ENCODE results near the gene COX14. TPM values are rescaled to one million over a fixed set of nuclear protein-coding genes. Genes with fewer than 3 reads are reported as not detected.
"Not testable (repeated sequence)": the region's sequence is repeated elsewhere in the genome, so short reads cannot be mapped to it uniquely, and the experiment has no call there.

COX14 gene
- total RNA-seq, 1 experiment from 2014 or later, result 67.6 TPM

DNA sequence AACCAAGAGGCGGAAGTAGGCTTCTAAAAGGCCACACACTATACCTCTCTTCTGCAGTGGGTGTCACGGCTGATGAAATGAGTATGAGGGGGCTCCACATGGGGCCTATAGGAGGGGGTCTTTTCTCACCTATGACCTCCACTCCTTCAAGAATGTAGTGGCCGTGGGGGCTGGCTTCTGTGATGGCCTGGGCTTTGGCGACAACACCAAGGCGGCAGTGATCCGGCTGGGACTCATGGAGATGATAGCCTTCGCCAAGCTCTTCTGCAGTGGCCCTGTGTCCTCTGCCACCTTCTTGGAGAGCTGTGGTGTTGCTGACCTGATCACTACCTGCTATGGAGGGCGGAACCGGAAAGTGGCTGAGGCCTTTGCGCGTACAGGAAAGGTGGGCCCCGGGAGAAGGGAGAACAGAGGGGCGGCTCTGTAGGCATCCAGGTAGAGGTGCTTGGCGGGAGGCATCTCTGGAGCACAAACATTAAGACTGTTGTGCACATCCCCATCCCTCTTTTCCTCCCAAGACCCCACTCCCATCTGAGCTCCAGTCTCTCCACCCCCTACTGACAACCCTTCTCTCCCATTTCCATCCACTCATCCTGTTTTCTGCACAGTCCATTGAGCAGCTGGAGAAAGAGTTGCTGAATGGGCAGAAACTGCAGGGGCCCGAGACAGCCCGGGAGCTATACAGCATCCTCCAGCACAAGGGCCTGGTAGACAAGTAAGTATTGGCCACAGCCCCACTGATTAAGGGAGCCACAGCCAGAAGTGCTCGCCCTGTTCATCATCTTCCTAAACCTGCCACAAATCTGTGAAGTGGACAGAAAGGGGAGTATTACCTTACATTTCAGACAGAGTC, 4.4 kb upstream of the COX14 start:
- DNase-seq (ENCODE audit: low read depth), result no peak

DNA sequence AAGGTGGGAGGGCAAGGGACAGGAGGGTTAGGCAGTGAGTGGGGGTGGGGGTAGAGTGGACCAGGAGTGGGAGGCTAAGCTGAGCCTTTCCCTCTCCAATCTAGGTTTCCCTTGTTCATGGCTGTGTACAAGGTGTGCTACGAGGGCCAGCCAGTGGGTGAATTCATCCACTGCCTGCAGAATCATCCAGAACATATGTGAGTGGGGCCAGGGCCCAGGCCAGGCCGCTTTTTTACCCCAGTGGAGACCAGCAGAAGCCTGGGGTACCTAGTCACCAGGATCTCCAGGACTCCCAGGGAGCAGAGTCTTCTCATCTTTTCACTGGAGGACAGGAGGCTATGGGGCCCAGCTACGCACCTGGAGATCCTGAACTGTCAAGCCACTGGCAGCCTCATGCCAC, 2.7 kb upstream of the COX14 start:
- no peak for DNase-seq (ENCODE audit: low read depth)

DNA sequence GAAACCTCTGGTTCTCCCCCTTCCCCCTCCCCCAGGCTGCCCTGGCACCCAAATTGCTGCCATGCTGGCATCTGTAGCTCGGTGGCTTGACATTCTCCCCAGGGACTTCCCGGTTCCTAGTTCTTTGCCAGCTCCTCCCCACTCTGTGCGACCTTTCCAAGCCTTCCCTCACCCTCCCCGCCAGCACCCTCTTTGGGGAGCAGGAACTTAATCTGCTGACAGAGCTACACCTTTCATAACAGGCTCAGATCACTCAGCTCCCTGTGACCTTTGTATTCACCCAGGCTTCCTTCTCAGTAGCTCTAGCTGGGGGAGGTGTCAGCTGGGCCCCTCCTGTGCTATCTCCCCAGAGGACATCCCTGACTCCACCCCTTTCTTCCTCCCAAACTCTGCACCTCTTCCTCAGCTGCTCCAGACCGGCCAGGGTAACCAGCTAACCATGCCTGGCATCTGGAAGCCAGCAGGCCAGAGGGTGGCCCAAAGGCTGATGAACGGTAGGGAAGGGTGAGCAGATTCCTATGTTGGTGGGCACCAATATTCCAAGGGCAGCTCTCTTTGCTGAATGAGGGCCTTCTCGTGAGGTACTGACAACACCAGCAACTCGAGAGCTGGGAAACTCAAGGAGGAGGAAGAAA, 1.8 kb upstream of the COX14 start:
- DNase-seq (ENCODE audit: low read depth), result peak; percentile 22

DNA sequence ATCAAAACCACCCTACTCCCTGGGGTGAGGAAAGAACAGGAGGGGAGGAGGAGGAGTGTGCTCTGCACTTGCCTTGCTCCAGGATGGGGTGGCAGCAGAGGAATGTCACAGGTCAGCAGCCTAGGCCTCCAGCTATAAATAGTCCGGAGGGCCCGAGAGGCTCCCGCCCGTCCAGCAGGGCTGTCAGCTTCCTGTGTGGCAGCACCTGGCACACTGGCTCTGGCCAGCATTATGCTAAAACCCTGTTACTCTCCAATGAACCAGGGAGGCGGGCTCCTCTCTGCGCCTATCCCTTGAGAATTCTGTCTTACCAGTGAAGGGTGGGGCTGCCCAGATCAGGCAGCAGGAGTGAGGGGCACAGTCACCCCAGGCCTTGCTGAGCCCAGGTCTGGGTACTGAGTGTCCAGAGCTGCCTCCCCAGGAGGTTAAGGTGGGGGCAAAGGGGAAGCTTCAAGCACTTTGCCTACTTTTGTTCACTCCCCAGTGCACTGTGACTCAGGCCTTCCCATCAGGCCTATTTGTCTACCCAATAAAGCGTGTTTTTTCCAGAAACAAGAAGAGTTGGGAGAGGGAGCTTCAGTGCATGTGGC, 1.2 kb upstream of the COX14 start:
- peak; percentile 73 for DNase-seq (ENCODE audit: low read depth)

DNA sequence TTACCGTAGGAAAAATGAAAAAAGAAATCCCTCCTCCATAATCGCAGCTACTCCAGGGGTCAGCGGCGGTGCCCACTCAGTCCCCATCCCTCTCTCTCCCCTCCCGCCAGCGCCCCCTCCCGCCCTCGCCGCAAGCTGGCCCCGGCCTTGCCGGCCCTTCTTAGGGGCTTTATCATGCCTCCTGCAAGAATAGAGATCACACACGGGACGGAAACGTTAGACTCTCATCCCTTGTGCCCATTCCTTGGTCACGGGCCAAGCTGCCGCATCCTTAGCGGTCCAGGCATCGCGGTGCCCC, 692 bp upstream of the COX14 start:
- DNase-seq (ENCODE audit: low read depth), result no peak

DNA sequence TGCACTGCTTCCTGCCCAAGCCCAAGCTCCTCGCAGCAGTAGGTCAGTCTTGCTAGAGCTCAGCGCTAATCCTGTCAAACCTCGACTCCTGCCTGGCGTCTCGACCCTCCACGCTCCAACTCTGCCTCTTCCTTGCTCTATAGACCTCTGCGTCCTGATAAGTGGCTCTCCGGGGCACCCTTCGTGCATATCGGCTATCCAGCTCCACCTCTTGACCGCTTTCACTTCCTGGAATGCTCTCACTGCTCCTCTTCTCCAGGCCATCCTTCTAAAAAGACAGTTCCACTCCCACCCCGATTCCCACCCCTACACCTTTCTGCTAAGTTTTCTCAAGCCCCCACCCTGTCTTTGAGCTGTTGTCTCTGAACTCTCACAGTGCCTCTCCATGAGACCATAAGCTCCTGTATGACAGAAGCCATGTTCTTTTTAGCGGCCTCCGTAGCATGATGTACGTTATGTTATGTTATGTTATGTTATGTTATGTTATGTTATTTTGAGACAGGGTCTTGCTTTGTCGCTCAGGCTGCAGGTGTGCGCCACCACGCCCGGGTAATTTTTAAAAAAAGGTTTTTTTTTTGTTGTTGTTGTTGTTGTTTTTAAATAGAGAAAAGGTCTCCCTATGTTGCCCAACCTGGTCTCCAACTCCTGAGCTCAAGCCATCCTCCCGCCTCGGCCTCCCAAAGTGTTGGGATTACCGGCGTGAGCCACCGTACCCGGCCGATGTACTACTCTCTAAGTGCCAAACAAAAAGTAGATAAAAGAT, 601 bp downstream of the COX14 start:
- peak; percentile 60 for DNase-seq (ENCODE audit: low read depth)

DNA sequence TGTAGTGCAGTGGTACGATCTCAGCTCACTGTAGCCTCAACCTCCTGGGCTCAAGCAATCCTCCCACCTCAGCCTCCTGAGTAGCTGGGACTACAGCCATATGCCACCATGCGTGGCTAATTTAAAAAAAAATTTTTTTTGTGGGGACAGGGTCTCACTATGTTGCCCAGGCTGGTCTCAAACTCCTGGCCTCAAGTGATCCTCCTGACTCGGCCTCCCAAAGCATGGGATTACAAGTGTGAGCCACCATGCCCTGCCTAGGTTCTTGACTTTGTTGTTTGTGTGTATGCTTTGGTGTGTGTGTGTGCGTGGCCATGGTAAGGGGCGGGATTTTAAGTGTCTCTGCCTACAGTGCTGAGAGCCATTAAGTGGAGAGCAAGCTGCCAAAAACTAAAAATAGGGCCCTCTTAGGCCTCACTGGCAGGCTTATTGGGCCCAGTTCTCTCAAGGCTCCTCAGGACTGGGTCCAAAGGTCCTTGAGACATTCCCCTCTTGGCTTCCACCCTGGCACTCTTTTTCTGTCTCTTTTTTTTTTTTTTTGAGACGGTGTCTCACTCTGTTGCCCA, 5.1 kb downstream of the COX14 start:
- no peak for DNase-seq (ENCODE audit: low read depth)

DNA sequence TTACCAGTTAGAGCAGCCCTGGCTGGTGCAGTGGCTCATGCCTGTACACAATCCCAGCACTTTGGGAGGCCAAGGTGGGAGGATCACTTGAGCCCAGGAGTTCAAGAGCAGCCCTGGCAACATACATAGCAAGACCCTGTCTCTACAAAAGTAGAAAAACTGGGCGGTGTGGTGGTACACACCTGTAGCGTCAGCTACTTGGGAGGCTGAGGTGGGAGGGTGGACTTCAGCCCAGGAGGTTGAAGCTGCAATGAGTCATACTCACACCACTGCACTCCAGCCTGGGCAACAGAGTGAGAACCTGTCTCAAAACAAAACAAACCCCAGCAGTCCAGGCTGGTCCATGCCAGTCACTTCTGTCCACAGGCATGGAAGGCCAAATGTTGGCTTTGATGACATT, 7.4 kb downstream of the COX14 start:
- no peak for DNase-seq (ENCODE audit: low read depth)

DNA sequence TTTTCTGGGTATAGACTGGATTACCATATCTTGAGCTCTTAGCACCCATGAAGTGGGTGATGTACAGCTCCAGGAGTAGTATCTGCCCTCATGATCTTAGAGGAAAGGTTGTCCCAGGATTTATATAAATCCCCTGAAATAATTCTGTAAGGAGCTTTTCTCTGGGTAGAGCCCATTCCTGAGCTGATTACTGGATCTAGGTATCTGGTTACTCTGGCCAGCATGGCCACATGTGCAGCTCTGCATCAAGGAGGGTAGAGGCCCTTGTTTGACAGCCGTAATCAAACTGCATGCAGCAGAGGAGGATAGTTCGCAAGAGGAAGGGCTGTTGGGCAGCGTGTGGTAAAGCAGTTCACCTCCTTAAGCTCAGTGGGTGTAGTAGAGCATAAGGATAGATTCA, 8.5 kb downstream of the COX14 start:
- no peak for DNase-seq (ENCODE audit: low read depth)

DNA sequence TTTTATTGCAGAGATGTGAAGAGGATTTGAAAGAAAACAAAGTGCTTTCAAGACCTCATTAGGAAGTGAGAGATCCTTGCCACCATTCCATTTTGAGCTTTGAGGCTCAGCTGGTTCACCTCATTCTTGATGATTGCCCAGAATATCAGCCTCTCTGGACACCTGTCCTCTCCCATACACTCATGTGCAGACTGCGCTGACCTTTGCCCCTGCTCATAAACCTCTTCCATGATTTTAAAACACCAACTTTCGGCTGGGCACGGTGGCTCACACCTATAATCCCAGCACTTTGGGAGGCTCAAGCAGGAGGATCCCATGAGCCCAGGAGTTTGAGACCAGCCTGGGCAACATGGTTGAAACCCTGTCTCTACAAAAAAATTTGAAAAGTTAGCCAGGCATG, 8.9 kb downstream of the COX14 start:
- no peak for DNase-seq (ENCODE audit: low read depth)

DNA sequence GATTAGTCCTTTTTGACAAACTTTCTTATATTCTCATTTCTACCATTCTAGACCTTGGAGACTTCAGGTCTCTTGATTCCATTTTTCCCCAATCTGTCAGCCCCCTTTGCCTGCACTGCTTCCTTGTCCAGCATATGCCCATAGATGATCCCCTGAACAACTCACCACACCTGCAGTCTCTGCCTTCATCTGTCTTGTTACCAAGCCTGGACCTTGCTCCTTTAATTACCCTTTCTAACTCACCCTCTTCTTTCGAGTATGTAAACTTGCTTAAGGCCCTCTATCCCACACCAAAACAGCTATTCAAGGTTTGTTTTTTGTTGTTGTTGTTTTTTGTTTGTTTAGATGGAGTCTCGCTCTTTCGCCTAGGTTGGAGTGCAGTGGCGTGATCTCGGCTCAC, 9.6 kb downstream of the COX14 start:
- DNase-seq (ENCODE audit: low read depth), result no peak

DNA sequence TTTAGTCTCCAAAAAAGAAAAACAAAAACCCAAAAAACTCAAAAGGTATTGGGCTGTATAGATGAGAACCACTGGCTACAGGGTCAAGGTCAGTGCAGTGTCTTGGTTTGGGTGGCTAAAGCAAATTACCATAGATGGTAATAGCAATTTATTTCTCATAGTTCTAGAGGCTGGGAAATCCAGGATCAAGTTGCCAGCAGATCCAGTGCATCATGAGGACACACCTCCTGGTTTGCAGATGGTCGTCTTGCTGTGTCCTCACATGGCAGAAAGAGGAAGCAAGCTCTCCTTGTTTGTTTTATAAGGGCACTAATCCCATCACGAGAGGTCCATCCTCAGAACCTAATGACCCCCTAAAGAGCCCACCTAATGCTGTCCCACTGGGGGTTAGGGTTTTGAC, 11.2 kb downstream of the COX14 start:
- DNase-seq (ENCODE audit: low read depth), result no peak

DNA sequence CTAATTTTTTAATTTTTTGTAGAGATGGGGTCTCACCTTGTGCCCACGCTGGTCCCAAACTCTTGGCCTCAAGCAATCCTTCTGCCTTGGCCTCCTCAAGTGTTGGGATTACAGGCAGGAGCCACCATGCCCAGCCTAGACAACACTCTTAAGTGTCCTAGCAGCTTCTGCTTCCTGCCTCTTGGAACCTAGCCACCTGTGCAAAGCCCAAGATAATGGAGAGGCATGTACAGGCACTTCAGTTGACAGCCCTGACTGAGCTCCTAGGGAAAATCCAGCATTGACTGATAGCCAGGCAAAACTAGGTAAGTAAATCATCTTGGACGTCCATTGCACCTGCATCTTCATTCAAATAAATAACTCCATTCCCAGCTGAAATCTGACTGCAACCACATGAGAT, 15.5 kb downstream of the COX14 start:
- DNase-seq (ENCODE audit: low read depth), result no peak

DNA sequence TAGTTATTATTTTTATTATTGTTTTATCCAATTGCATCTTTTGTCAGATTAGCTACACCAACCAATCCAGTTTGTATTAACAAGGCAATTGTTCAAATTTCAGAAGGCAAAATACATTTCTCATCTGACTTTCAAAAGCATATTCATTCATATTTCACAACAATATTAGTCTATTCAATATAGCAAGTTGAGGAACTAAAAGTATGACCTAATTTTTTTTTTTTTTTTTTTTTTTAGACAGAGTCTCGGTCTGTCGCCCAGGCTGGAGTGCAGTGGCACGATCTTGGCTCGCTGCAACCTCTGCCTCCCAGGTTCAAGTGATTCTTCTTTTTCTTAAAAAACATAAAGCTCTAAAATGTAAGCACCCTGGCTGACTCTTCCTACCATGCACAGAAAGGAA, 17.3 kb downstream of the COX14 start:
- DNase-seq (ENCODE audit: low read depth), result no peak

DNA sequence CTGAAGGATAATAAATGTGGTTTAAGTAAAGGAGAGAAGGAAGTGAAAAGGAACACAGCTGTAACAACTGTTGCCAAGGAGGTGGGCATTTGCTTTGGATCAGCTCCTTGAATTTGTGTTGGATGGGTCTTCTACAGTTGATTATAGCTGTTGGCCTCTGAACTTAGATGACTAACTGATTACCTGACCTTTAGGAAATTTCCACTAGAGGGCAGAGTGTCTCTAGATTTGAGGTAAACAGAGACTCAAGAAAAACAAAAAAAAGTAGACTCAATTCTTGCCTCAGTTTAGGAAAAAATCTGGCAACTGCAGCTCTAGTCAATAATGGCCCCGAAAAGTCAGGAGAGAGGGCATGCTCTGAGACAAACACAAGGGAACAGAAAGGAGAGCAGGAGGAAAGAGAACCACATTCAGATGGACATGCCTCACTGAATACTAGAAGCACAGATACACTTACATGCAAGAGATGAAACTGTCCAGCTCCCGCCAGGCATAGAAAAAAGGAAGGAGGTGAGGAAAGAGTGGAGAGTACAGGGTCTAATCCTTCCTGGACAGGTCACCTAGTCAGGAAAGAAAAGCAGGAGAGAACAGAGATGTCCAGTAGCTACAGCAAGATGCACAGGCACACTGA, 20.6 kb downstream of the COX14 start:
- peak; percentile 61 for DNase-seq (ENCODE audit: low read depth)

DNA sequence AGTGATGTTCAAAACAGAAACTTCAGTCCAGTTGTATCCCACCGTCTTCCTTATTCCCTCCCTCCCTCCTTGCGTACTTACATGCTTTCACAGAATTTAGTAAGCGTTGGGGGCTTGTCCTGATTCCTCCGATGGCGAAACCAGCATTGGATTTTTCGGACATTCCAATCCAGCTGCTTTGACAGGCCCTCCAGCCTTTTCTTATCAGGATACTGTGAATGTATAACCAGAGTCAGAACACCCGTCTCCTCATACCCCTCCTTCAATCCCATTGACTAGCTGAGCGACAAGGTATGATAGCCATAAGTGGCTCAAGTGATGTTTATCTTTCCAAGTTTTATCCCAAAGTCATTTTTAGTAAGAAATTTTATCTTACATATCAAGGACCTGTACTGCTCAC, 31.0 kb downstream of the COX14 start:
- DNase-seq (ENCODE audit: low read depth), result no peak

DNA sequence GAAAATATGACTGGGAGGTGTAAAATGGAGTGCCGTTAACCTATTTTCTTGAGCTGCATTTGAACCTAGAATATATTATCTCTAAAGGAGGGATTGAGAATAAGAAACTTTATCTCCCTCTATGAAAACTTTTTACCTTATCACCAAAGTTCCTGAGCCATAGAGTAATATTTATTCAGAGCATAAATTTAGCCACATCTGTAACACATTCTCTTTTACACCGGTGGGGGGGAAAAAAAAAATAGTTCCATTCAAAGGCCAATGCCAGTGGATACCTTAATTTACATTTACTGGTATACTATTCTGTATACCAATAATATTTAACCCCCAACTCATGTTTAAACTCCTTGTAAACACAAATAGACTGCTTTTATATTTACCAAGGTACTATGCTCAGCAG, 33.4 kb downstream of the COX14 start:
- DNase-seq (ENCODE audit: low read depth), result no peak

DNA sequence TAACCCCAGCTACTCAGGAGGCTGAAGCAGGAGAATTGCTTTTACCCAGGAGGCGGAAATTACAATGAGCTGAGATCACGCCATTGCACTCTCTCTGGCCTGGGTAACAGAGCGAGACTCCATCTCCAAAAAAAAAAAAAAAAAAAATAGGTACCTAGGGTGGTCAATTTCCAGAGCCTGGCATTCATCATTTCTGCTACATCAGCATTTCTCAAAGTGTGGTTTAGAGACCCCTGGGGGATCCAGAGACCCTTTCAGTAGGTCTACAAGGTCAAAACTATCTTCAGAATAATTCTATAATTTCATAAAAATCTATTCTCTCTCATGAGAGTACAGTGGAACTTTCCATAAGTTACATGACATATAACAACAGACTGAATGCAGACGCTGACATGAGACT, 35.2 kb downstream of the COX14 start:
- DNase-seq (ENCODE audit: low read depth), result no peak

DNA sequence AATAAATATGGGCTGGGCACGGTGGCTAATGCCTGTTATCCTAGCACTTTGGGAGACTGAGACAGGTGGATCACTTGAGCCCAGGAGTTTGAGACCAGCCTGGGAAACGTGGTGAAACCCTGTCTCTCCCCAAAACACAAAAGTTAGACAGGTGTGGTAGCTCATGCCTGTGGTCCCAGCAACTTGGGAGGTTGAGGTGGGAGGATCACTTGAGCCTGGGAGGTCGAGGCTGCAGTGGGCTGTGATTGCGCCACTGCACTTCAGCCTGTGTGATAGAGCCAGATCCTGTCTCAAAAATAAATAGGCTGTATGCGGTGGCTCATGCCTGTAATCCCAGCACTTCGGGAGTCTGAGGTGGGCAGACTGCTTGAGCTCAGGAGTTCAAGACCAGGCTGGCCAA, 36.0 kb downstream of the COX14 start:
- not testable (repeated sequence) for DNase-seq (ENCODE audit: low read depth)

DNA sequence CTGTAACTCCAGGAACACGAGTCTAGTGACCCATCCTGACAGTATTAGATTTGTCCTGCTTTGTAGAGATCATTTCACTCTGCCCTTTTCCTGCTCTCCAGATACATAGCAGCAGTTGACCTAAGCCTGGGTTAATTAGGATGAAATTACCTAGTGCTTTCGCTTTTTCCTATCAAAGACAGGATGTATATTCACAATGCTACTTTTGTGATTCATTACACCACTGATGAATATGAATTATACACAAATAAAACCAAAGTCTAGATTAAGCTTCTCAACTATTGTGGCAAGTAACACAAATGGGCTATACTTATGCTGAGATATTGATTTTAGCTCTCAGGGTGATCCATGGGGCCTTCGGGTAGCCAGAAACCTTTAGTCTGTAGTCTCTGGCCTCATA, 37.3 kb downstream of the COX14 start:
- DNase-seq (ENCODE audit: low read depth), result no peak

DNA sequence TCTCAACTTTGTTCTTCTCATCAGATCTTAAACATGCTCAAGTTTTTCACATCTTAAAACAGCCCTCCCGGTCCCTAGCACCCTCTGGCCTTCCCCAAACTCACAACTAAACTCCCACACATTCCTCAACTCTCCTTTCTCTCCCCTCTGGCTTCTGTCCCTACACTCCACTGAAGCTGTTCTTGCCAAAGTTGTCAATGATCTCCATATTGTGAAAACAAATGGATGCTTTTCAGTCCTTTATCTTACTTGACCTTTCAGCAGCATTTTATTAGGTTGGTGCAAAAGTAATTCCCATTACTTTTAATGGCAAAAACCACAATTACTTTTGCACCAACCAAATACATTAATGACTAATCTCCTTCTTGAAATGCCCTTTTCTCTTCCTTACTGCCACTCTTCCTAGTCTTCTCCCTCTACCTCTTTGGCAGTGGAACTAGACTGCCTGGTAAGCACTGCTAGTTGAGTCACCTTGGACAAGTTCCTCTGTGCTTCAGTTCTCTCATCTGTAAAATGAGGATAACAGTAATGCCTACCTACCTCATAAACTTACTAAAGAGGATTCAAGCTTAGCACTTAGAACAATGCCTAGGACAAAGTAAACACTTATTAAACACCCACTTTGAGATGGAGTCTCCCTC, 39.1 kb downstream of the COX14 start:
- peak; percentile 50 for DNase-seq (ENCODE audit: low read depth)

Data from M059J (cell line).